GM18511 (cell line): ENCODE data around the gene PDE7B.

Experiments used
- ATAC-seq: cut with Tn5 transposase; IDR thresholded peaks from one replicate; pipeline ENCODE4 v1.9.1; 2021; ENCODE audit warnings: mild to moderate bottlenecking, moderate library complexity; ENCODE audit not compliant: unreplicated experiment

The PDE7B gene

GRCh38 chr6:136061701-136062100, 210.2 kb downstream of the PDE7B start:
- no peak for ATAC-seq

GRCh38 chr6:136063096-136063495, 211.6 kb downstream of the PDE7B start:
- ATAC-seq, result no peak

DNA sequence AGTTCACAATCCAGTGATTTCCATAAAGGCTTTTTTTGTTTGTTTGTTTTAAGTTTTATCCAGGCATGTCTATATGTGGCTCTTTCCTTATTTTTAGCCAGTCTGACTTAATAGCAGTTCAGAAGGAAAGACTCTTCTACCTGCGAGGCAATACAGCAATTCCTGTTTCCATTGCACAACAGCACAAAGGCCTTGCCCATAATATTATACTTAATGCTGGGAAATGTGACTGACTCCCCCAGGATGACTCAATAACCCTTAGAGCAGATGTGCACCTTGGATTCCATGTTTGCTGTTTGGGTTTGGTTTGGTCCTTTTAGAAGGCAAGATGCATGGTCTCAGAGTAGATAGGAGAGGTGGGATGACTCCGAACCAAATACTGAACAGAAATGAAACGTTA, 214.5 kb downstream of the PDE7B start:
- no peak for ATAC-seq

GRCh38 chr6:136067731-136068341, 216.3 kb downstream of the PDE7B start:
- ATAC-seq, result no peak

DNA sequence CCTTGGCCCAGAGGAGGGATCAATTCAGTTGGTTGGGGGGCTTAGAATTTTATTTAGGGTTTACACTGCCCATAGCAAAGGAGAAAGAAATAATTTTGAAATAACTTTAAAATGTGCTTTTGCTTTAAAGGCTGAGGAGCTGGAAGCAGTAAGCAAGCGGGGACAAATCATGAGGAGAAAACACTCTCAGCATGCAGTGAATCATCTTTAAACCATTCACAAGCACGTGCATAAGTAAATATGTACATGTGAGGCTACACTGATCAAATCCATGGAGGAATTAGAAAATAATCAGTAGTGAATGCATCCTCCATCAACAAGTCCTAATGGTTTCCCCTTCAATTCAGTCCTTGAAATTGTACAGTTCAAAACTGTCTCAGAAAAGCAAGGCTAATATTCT, 217.6 kb downstream of the PDE7B start:
- ATAC-seq, result no peak

DNA sequence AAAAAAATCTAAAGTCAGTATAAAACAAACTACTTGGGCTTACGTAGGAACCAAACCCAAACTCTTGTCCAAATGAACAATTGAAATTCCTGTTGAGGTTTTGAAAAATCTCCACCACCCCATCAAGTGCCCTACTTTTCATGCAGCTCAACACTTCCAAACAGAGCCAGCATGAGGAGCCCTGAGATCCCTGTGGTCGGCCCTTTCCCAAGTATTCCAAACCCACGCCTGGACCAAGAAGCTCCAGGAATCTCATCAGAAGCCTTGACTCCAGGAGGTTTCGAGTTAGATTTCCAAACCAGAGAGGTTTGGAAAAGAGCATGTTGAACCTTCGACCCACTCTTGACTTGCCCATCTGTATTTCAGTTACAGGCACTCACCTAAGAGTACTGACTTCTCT, 219.3 kb downstream of the PDE7B start:
- ATAC-seq, result no peak

GRCh38 chr6:136072691-136073090, 221.2 kb downstream of the PDE7B start:
- no peak for ATAC-seq

- ATAC-seq, result no peak
These were observed 221.7 kb downstream of the PDE7B start for GRCh38 chr6:136073216-136073615.

- ATAC-seq, result no peak
These were observed 225.0 kb downstream of the PDE7B start for GRCh38 chr6:136076496-136076895.

DNA sequence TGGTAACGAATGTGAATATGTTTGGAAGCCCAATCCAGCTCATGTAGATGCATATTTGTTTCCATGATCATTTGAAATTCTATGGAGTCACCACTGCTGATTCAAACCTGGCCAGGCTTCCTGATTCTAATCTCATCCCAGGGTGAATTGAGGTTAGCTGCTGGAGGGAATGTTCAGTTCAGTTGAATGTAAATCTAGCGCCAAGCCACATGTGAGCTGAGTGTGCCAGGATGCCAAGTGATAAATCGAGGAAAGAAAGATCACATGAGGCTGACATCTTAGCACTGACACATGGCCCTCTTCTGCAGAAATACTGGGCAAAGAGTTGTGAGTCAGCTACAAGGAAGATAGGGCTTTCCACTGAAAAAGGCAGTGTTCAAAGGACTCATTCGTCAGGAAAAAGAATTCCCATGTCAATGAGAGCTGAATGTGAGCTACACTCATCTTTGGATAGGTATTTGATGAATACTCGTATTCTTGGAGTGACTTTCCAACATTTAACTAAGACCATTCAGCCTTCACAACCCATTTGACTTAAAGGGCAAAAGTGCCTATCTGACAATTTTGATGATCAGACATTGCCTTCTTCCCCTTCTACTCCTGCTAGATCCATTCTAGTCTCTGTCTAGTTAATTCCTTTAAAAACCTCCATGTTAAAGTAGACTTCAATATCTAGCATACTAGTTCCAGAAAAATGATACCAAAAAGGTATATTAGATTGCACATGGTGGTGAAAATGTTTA, 226.5 kb downstream of the PDE7B start:
- no peak for ATAC-seq

- no peak for ATAC-seq
These were observed 228.4 kb downstream of the PDE7B start for GRCh38 chr6:136079701-136080565.

DNA sequence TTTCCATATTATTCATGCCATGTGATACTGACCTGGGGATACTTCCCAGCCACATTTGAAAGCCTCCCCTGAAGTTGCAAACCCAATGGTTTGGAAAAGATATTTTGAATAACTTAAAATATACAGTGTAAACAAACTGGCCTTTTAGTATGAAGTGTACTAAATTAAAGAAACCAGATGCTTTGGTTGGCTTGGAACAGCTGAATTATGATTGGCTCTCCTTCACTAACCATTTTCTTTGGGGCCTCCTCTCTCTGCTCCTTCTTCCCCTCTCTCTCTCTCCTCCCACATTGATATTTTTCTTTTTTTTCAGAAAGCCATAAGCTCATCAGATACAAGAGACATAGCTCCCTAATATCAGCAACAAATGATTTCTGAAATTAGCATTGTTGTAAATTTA, 232.0 kb downstream of the PDE7B start:
- no peak for ATAC-seq

DNA sequence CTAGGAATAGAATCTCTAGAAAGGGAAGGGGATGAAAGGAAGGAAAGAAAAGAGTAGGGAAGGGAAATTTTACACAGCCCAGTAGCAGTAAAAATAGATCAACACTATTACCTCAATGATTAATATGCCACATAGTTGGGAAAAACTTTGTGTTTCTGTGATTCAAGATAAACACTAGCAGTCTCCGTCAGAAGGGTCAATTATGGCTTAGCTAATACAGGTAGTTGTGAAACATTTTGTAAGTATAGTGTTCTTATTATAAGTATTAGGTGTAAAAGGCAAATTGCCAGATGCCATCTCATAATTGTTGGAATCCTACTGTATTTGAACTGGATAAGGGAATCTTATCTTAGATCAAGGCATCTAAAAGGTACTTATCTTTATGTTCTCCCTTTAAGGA, 232.9 kb downstream of the PDE7B start:
- no peak for ATAC-seq

GRCh38 chr6:136085370-136086115, 234.0 kb downstream of the PDE7B start:
- ATAC-seq, result no peak

- no peak for ATAC-seq
These were observed 235.2 kb downstream of the PDE7B start for GRCh38 chr6:136086686-136087085.

DNA sequence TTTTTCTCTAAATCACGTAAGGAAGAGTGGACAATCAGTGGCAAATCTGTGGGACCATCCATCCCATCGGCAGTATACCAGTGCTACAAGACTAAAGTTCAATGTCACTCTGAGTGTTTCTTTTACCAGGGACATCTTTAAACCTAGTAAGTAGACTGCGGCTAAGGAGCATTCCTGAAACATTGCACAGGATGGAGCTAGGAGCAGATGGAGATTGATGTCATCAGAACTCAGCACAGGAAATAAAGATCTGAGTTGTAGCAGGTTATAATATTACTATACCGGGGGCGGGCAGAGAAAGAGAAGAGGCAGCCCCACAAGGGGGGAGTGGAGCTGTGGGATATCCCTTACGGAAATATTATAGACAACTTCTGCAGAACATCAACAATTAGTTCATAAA, 236.5 kb downstream of the PDE7B start:
- ATAC-seq, result no peak

DNA sequence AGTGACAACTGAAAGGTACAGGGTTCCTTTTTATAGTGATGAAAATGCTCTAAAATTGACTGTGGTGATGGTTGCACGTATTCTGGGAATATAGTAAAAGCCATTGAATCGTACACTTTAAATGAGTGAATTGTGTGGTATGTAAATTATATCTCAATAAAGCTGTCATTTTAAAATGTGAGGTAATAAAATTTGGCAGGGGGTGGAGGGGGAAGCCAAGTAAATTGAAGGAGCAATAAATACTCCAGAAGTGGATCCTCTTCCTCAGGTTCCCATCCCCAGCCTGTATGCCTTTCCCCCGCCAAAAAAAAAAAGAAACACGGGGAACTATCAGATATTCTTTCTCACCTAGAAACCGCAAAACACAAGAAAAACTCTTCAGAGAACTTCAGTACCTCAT, 237.2 kb downstream of the PDE7B start:
- no peak for ATAC-seq

DNA sequence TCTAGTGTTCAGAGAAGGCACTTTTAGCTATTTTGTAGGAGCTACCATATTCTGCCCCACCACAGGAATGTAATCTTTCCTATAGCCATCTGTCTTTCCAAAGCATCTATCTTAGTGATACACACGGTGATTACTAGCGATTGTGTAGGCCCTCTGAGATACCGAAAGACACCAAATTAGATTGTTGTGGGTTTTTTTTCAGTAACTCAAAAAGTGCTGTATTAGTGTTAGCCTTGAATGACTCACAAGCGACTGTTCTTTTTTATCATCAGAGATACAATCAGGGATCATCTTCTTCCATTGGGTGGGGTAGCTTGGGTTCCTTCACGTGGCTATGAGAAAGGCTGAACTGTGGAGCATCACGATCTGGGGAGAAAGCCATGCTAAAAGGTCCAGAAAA, 238.4 kb downstream of the PDE7B start:
- no peak for ATAC-seq

DNA sequence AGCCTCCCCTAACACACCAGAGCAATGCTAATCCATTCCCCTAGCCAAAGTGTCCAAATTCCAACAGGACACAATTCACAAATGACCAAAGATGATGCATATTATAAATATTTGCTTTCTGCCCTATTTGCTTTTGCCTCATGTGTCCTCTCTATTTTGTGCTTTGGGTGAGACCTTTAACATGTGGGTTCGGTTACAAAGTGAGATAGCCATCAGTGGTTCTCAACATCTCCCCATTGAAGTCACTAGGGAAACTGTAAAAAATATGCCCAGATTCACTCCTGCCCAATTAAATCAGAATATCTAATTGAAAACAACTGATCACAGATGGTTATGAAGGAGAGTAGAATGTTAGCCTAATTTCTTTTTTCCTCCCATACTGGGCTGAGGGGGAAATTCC, 239.4 kb downstream of the PDE7B start:
- ATAC-seq, result no peak

DNA sequence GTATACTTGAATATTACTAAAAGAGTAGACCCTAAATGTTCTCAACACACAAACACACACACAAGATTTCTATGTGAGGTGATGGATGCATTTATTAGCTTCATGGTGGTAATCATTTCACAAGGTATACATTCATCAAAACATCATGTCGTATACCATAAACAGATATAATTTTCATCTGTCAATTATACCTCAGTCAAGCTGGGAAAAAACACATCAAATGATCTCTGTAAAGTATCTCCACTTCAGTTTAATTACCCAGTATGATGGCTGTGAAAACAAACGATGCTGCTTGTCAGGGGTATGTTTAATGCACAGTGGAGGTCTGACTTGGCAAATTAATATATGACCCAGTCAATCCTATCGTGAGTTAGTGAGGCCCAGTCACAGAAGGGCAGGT, 241.4 kb downstream of the PDE7B start:
- no peak for ATAC-seq

- ATAC-seq, result no peak
These were observed 242.3 kb downstream of the PDE7B start for GRCh38 chr6:136093835-136094234.
